NB4 (cell line): ENCODE measurements around the gene NBPF3.

ENCODE experiments used
- CTCF ChIP-seq: IDR thresholded peaks from one replicate; pipeline ENCODE4 v1.5.1; 2012; ENCODE audit warnings: low read depth, low read length
- MAX ChIP-seq: IDR thresholded peaks from 2 replicates; pipeline ENCODE4 v1.6.1; 2011; ENCODE audit warnings: low read depth, low read length
- POLR2A ChIP-seq: IDR thresholded peaks from 2 replicates; pipeline ENCODE4 v1.6.1; 2011; ENCODE audit warnings: mild to moderate bottlenecking; ENCODE audit not compliant: insufficient read length; ENCODE audit errors: extremely low read depth

- TF ChIP-seq CTCF (no peak), POLR2A (no peak), MAX (no peak)
These were observed 67.8 kb downstream of the NBPF3 start for GRCh38 chr1:21507511-21508270.
